Spleen (tissue), 7 donors: ENCODE data around the gene TXNL4A.

Experiments used
- POLR2A ChIP-seq, 3 donors: fragments of 450-650 bp; IDR thresholded peaks; one replicate each; pipeline ENCODE4 v1.5.1; 2017; ENCODE audit warnings: antibody characterized with exemption in 3 of 3, mild to moderate bottlenecking in 1 of 3
- POLR2AphosphoS5 ChIP-seq, 3 donors: sonication (generic); formaldehyde crosslinking; IDR thresholded peaks; one replicate each; pipeline ENCODE4 v1.5.1; 2017; ENCODE audit warnings: antibody characterized with exemption in 3 of 3
- TF ChIP-seq, protein P1 (sequence below), 11 experiments: fragments of 200-600 bp in 7 of 11; fragments of 450-650 bp in 4 of 11; sonication (generic) in 4 of 11; IDR thresholded peaks in 8 of 11; conservative IDR thresholded peaks in 3 of 11; 1 replicate in 7 of 11; 2 replicates in 4 of 11; pipeline versions ENCODE4 v1.4.0 to v1.8.0; 2016 to 2021; ENCODE audit warnings: antibody characterized with exemption in 11 of 11, inconsistent platforms in 4 of 11, mild to moderate bottlenecking in 1 of 11
- donor health status: DM: no; HTN: no; CAD: no; lungs with moderate emphysema.
- donor health status: DM: no; HTN: no; CAD: no.
- donor health status: DM: no; HTN: no; CAD: no.

DNA sequence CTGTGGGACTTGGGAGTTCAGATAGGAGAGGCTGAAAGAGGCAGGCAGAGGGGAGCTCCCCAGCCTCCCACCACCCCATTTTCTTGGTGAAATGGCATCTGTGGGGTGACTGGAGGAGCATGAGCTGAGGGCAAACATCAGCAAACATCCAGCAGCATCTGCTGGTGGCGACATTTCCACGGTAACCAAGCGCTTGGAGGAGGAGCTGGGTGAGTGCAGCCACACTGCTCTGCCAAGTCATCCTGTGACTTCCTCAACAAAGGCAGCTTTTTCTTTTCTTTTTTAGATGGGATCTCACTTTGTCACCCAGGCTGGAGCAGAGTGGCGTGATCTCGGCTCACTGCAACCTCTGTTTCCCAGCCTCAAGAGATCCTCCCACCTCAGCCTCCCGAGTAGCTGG lies 5.6 kb downstream of the TXNL4A start:
- TF ChIP-seq, protein P1, sequence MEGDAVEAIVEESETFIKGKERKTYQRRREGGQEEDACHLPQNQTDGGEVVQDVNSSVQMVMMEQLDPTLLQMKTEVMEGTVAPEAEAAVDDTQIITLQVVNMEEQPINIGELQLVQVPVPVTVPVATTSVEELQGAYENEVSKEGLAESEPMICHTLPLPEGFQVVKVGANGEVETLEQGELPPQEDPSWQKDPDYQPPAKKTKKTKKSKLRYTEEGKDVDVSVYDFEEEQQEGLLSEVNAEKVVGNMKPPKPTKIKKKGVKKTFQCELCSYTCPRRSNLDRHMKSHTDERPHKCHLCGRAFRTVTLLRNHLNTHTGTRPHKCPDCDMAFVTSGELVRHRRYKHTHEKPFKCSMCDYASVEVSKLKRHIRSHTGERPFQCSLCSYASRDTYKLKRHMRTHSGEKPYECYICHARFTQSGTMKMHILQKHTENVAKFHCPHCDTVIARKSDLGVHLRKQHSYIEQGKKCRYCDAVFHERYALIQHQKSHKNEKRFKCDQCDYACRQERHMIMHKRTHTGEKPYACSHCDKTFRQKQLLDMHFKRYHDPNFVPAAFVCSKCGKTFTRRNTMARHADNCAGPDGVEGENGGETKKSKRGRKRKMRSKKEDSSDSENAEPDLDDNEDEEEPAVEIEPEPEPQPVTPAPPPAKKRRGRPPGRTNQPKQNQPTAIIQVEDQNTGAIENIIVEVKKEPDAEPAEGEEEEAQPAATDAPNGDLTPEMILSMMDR (IDR thresholded peaks at IDR 0.05 in 8 of 11, conservative IDR thresholded peaks at IDR 0.05 in 3 of 11), result no peak
- TF ChIP-seq POLR2AphosphoS5 (IDR thresholded peaks at IDR 0.05) (no peak), POLR2A (IDR thresholded peaks at IDR 0.05) (no peak)
